K562 (cell line): Measurements from ENCODE around the gene MS4A18. TPM values are rescaled to one million over a fixed set of nuclear protein-coding genes. Genes with fewer than 3 reads are reported as not detected.
A peak's percentile ranks its signal among the peaks of the same experiment; 100 is the strongest.

Source experiments
- ATAC-seq: fragments of 200-7000 bp; cut with Tn5 transposase; 3 replicates; pipeline ENCODE4 v1.9.1; 2020; ENCODE audit warnings: moderate library complexity
- BruUV-seq: library from RNA; stranded (reverse); fragments of 400-500 nt; replicated peaks from 2 replicates; lab custom pipeline; 2021; lab: Mats Ljungman, UMichigan
- CTCF ChIA-PET: fragments of 300-600 bp; formaldehyde crosslinking; extraction: SDS; loops from one replicate; lab custom pipeline; 2021; ENCODE audit warnings: low intra/inter-chr PET ratio; lab: Yijun Ruan, JAX
- POLR2A ChIA-PET: fragments of 300-600, 350-650 bp; sonication (Branson Sonifier 250); formaldehyde crosslinking; extraction: SDS; loops from one replicate; lab custom pipeline; 2021; ENCODE audit warnings: antibody characterized with exemption, inconsistent platforms; lab: Yijun Ruan, JAX
- DNase-seq, 4 experiments: peaks; one replicate each; pipeline versions ENCODE4 v3.0.0 to v3.0.0-alpha.2; 2011 to 2018; ENCODE audit warnings: low spot score in 3 of 4, mixed read lengths in 3 of 4; ENCODE audit errors: extremely low read depth in 1 of 4
- FAIRE-seq: peaks from 2 replicates; lab custom pipeline; 2011; peaks lifted over from hg19 to GRCh38; lab: Jason Lieb, UNC
- H2AFZ ChIP-seq: 2 replicates; pipeline ENCODE4 v1.6.0; 2011; ENCODE audit warnings: low read depth, low read length, control low read depth, inconsistent platforms
- H3K27ac ChIP-seq: fragments of 200-600 bp; 3 replicates; pipeline ENCODE4 v1.8.0; 2011; ENCODE audit warnings: low read depth, mild to moderate bottlenecking, control low read depth, inconsistent platforms, low read length, moderate library complexity, mixed read lengths; ENCODE audit errors: extremely low read depth
- H3K27me3 ChIP-seq, 2 experiments: fragments of 300-600 bp in 1 of 2; 2 replicates in 1 of 2; 3 replicates in 1 of 2; pipeline versions ENCODE4 v1.6.0 to v1.8.0; 2011; ENCODE audit warnings: inconsistent platforms in 2 of 2, low read length in 2 of 2, mild to moderate bottlenecking in 1 of 2, mixed read lengths in 1 of 2, moderate library complexity in 1 of 2; ENCODE audit not compliant: control insufficient read depth in 2 of 2, insufficient read depth in 2 of 2
- H3K36me3 ChIP-seq: fragments of 300-600 bp; 3 replicates; pipeline ENCODE4 v1.8.0; 2011; ENCODE audit warnings: mild to moderate bottlenecking, low read length, inconsistent platforms; ENCODE audit not compliant: control insufficient read depth, insufficient read depth
- H3K4me1 ChIP-seq, 2 experiments: fragments of 200-600 bp in 1 of 2; replicated peaks in 1 of 2; 2 replicates in 1 of 2; 3 replicates in 1 of 2; pipeline versions ENCODE4 v1.5.1 to v1.8.0; 2011; ENCODE audit warnings: inconsistent platforms in 2 of 2, low read length in 2 of 2, mild to moderate bottlenecking in 1 of 2, mixed read lengths in 1 of 2, moderate library complexity in 1 of 2; ENCODE audit not compliant: control insufficient read depth in 2 of 2, insufficient read depth in 2 of 2
- H3K4me2 ChIP-seq: 2 replicates; pipeline ENCODE4 v1.6.1; 2011; ENCODE audit warnings: low read length, control low read depth, inconsistent platforms, mixed read lengths; ENCODE audit not compliant: insufficient read depth
- H3K4me3 ChIP-seq: fragments of 200-600 bp; sonication (generic), shearing (Covaris generic); 2 replicates; pipeline ENCODE4 v1.5.1; 2016; ENCODE audit warnings: control low read depth, inconsistent platforms
- H3K79me2 ChIP-seq: fragments of 200-600 bp; 3 replicates; pipeline ENCODE4 v1.8.0; 2011; ENCODE audit warnings: low read length, inconsistent platforms; ENCODE audit not compliant: control insufficient read depth, insufficient read depth
- H3K9ac ChIP-seq, 2 experiments: 2 replicates each; pipeline versions ENCODE4 v1.6.0 to v1.6.1; 2011; ENCODE audit warnings: low read depth in 2 of 2, low read length in 2 of 2, control low read depth in 1 of 2, inconsistent platforms in 1 of 2, mild to moderate bottlenecking in 1 of 2, mixed read lengths in 1 of 2; ENCODE audit not compliant: insufficient read depth in 1 of 2
- H3K9me1 ChIP-seq: one replicate; pipeline ENCODE4 v1.6.0; 2011; ENCODE audit warnings: inconsistent platforms, mild to moderate bottlenecking, low read length, moderate library complexity; ENCODE audit not compliant: control insufficient read depth, insufficient read depth
- H3K9me3 ChIP-seq: replicated peaks from 2 replicates; pipeline ENCODE4 v1.5.1; 2011; ENCODE audit warnings: low read depth, low read length, inconsistent platforms; ENCODE audit not compliant: control insufficient read depth, insufficient read depth
- H4K20me1 ChIP-seq: replicated peaks from 2 replicates; pipeline ENCODE4 v1.6.1; 2011; ENCODE audit warnings: low read length, inconsistent platforms, mixed read lengths; ENCODE audit not compliant: control insufficient read depth, insufficient read depth
- NFYB ChIP-seq: IDR thresholded peaks from 2 replicates; pipeline ENCODE4 v1.6.1; 2011; ENCODE audit warnings: mild to moderate bottlenecking, moderate library complexity; ENCODE audit not compliant: insufficient read length; ENCODE audit errors: extremely low read depth
- WGBS: fragments of 100-300 bp; shearing (Covaris generic); methylation state at CpG from one replicate; pipeline ENCODE4 v1.1.6; 2016; ENCODE audit warnings: low coverage, mixed read lengths; ENCODE audit not compliant: insufficient coverage; ENCODE audit errors: missing lambda C conversion rate; 5-methylcytosine and 5-hydroxymethylcytosine counted together
- in situ Hi-C: fragments of 300-500 bp; cut with MboI; formaldehyde crosslinking; loops from 4 replicates; pipeline ENCODE4 v1.15.0; 2018; ENCODE audit warnings: inconsistent platforms, mixed read lengths
- intact Hi-C: fragments of 100-400 bp; cut with micrococcal nuclease; formaldehyde crosslinking; loops from 2 replicates; pipeline ENCODE4 v1.14.2; 2022
- polyA plus RNA-seq, 8 experiments: library from polyadenylated mRNA; depleted of rRNA in 4 of 8; stranded (reverse) in 5 of 8; unstranded in 3 of 8; fragments of >200 nt; fragmentation: Nextera tagmentation in 2 of 8; fragmentation: Illumina TruSeq in 1 of 8; extraction: Ambion mirVana in 2 of 8; extraction: Trizol in 1 of 8; gene quantifications; 2 replicates each; pipeline versions ENCODE4 v1.2.1 to v1.2.3, GENCODE V29; 2011 to 2014; ENCODE audit warnings: inconsistent platforms in 1 of 8, missing spikeins in 1 of 8
- total RNA-seq, 7 experiments: library from RNA; depleted of rRNA in 6 of 7; stranded (reverse); fragments of >200 nt in 6 of 7; fragmentation: Illumina TruSeq in 2 of 7; extraction: Trizol in 2 of 7; gene quantifications; 2 replicates each; pipeline versions ENCODE4 v1.2.1 to v1.2.3, GENCODE V29; 2011 to 2021; ENCODE audit warnings: low replicate concordance in 1 of 7
- TF ChIP-seq, protein P1 (sequence below): fragments of 250-450 bp; sonication (Bioruptor Pico); IDR thresholded peaks from 2 replicates; pipeline ENCODE4 v1.9.0; 2021; ENCODE audit warnings: mild to moderate bottlenecking, inconsistent platforms
- TF ChIP-seq, protein P2 (sequence below), 3 experiments: IDR thresholded peaks in 2 of 3; conservative IDR thresholded peaks in 1 of 3; 2 replicates each; pipeline ENCODE4 v1.5.1; 2011 to 2012; ENCODE audit warnings: low read length in 3 of 3, mild to moderate bottlenecking in 3 of 3, control low read depth in 2 of 3, improper control_type of control experiment in 1 of 3, inconsistent platforms in 1 of 3, low read depth in 1 of 3, mixed read lengths in 1 of 3, moderate library complexity in 1 of 3; ENCODE audit not compliant: insufficient read depth in 2 of 3
- TF ChIP-seq, protein P3 (sequence below): fragments of 250-450 bp; sonication (Bioruptor Pico); IDR thresholded peaks from 2 replicates; pipeline ENCODE4 v1.4.0; 2020; ENCODE audit warnings: mild to moderate bottlenecking, moderate library complexity
- TF ChIP-seq, protein P4 (sequence below): fragments of 450-650 bp; IDR thresholded peaks from one replicate; pipeline ENCODE4 v1.6.1; 2018; ENCODE audit warnings: mild to moderate bottlenecking, moderate library complexity; ENCODE audit not compliant: partially characterized antibody

Gene MS4A18
- total and polyA plus RNA-seq, 9 of the 15 experiments (the other 6 are each of a cell fraction or from before 2014, with no cell fraction given) = not detected

DNA sequence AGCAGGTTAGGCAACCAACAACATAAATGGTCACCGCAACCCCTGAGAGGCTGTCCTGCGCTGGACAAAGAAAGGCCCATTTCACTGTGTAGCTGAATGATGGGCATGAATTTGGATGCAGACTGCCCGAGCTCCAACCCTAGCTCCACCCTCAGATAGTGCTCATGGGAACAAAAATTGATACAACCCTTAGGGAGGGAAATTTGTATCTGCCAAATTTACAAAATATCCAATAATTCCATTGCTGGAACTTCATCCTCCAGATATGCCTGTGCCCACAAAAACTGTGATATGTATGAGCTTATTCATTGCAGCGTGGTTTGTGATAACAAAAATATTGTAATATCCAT lies 23.1 kb upstream of the MS4A18 start:
- ATAC-seq (no peak), FAIRE-seq (no peak), DNase-seq (no peak)
- no peak overlapping the region for H3K4me2 ChIP-seq
- H3K4me1 ChIP-seq = no peaks in the 10 kb centered on the region
- H3K4me3 ChIP-seq = no peak overlapping the region
- in situ Hi-C loops (no loop called here), intact Hi-C loops (loop anchor here (2.0 kb wide), 1 partner anchor 61 kb away; no protein-coding TSS in a partner anchor)
- H2AFZ ChIP-seq = no peak overlapping the region
- no peaks in the 10 kb centered on the region for H3K36me3 ChIP-seq
- no peaks in the 10 kb centered on the region for H4K20me1 ChIP-seq
- peaks cover 0 to 14% of the 10 kb centered on the region in 2 experiments; a peak in 4 of 5 replicates for H3K27me3 ChIP-seq
- no peaks in the 10 kb centered on the region for H3K9me1 ChIP-seq
- H3K27ac ChIP-seq = no peak overlapping the region
- CTCF ChIA-PET = no interaction called here
- H3K9ac ChIP-seq = no peak overlapping the region
- H3K9me3 ChIP-seq = no peaks in the 10 kb centered on the region
- BruUV-seq = no TSS peak
- H3K79me2 ChIP-seq = no peaks in the 10 kb centered on the region
- POLR2A ChIA-PET = interaction anchor here (0.6 kb wide), 1 partner anchor 17 kb away, joined by 3 read pairs; no protein-coding TSS in a partner anchor
- TF ChIP-seq, protein P1, sequence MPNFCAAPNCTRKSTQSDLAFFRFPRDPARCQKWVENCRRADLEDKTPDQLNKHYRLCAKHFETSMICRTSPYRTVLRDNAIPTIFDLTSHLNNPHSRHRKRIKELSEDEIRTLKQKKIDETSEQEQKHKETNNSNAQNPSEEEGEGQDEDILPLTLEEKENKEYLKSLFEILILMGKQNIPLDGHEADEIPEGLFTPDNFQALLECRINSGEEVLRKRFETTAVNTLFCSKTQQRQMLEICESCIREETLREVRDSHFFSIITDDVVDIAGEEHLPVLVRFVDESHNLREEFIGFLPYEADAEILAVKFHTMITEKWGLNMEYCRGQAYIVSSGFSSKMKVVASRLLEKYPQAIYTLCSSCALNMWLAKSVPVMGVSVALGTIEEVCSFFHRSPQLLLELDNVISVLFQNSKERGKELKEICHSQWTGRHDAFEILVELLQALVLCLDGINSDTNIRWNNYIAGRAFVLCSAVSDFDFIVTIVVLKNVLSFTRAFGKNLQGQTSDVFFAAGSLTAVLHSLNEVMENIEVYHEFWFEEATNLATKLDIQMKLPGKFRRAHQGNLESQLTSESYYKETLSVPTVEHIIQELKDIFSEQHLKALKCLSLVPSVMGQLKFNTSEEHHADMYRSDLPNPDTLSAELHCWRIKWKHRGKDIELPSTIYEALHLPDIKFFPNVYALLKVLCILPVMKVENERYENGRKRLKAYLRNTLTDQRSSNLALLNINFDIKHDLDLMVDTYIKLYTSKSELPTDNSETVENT (CRISPR knock-in tag) = no peak
- TF ChIP-seq, protein P2, sequence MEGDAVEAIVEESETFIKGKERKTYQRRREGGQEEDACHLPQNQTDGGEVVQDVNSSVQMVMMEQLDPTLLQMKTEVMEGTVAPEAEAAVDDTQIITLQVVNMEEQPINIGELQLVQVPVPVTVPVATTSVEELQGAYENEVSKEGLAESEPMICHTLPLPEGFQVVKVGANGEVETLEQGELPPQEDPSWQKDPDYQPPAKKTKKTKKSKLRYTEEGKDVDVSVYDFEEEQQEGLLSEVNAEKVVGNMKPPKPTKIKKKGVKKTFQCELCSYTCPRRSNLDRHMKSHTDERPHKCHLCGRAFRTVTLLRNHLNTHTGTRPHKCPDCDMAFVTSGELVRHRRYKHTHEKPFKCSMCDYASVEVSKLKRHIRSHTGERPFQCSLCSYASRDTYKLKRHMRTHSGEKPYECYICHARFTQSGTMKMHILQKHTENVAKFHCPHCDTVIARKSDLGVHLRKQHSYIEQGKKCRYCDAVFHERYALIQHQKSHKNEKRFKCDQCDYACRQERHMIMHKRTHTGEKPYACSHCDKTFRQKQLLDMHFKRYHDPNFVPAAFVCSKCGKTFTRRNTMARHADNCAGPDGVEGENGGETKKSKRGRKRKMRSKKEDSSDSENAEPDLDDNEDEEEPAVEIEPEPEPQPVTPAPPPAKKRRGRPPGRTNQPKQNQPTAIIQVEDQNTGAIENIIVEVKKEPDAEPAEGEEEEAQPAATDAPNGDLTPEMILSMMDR (IDR thresholded peaks at IDR 0.05 in 2 of 3, conservative IDR thresholded peaks at IDR 0.05 in 1 of 3; ENCODE audit: insufficient read depth in 2 of 3, low read depth in 1 of 3, low read length in 3 of 3) = peak in 1 of 3 experiments; percentile 6; a peak in 1 of 6 replicates
- no peak for TF ChIP-seq NFYB
- TF ChIP-seq, protein P3, sequence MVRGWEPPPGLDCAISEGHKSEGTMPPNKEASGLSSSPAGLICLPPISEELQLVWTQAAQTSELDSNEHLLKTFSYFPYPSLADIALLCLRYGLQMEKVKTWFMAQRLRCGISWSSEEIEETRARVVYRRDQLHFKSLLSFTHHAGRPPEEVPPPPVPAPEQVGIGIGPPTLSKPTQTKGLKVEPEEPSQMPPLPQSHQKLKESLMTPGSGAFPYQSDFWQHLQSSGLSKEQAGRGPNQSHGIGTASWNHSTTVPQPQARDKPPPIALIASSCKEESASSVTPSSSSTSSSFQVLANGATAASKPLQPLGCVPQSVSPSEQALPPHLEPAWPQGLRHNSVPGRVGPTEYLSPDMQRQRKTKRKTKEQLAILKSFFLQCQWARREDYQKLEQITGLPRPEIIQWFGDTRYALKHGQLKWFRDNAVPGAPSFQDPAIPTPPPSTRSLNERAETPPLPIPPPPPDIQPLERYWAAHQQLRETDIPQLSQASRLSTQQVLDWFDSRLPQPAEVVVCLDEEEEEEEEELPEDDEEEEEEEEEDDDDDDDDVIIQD (CRISPR knock-in tag) = no peak
- TF ChIP-seq, protein P4, sequence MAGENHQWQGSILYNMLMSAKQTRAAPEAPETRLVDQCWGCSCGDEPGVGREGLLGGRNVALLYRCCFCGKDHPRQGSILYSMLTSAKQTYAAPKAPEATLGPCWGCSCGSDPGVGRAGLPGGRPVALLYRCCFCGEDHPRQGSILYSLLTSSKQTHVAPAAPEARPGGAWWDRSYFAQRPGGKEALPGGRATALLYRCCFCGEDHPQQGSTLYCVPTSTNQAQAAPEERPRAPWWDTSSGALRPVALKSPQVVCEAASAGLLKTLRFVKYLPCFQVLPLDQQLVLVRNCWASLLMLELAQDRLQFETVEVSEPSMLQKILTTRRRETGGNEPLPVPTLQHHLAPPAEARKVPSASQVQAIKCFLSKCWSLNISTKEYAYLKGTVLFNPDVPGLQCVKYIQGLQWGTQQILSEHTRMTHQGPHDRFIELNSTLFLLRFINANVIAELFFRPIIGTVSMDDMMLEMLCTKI = no peak
- WGBS = 7% methylated on average over 4 of the region's 4 CpGs
